Measurements from ENCODE around the gene RNF41. TPM values are rescaled to one million over a fixed set of nuclear protein-coding genes. Genes with fewer than 3 reads are reported as not detected.

Gene RNF41
- polyA plus RNA-seq, 1 of the 3 experiments (the other 2 are of a cell fraction) = 127 TPM

GRCh38 chr12:56154818-56155217 is 66.9 kb downstream of the RNF41 start:
- Histone ChIP-seq H3K9me3 (no peaks in the 10 kb centered on the region), H3K27ac (ENCODE audit: low read depth in 2 of 2, low read length in 1 of 2) (no peak overlapping the region), H4K20me1 (ENCODE audit: insufficient read depth) (peaks cover 6% of the 10 kb centered on the region), H3K9ac (no peak overlapping the region), H2AFZ (ENCODE audit: low read depth) (no peak overlapping the region), H3F3A (replicated peaks; ENCODE audit: insufficient read depth) (peaks cover 30% of the 10 kb centered on the region), H3K79me2 (ENCODE audit: insufficient read depth) (peaks cover 52% of the 10 kb centered on the region), H3K4me3 (ENCODE audit: low read depth in 2 of 2, low read length in 1 of 2) (no peak overlapping the region), H3K27me3 (ENCODE audit: insufficient read depth) (no peaks in the 10 kb centered on the region), H3K4me1 (ENCODE audit: control insufficient read depth in 1 of 2, insufficient read depth in 2 of 2, low read depth in 1 of 2, low read length in 1 of 2) (peaks cover 24 to 30% of the 10 kb centered on the region in 2 experiments), H3K4me2 (no peak overlapping the region), H3K36me3 (replicated peaks in 1 of 2; ENCODE audit: control insufficient read depth in 1 of 2, insufficient read depth in 2 of 2, low read length in 1 of 2) (peaks cover 10 to 16% of the 10 kb centered on the region in 2 experiments), H3K9me2 (no peaks in the 10 kb centered on the region)
- ChIA-PET POLR2A (no interaction called here), CTCF (interaction anchor here (1.4 to 2.4 kb wide), 3 partner anchors 26 to 35 kb away, joined by 6 to 14 read pairs (median 11); partner anchors contain the start of gene SMARCC2)
- no peak for TF ChIP-seq RCOR1 (IDR thresholded peaks at IDR 0.05; ENCODE audit: low read length)
- no peak for TF ChIP-seq MXI1 (IDR thresholded peaks at IDR 0.05; ENCODE audit: low read depth, low read length)
- no peak for TF ChIP-seq NFIC (IDR thresholded peaks at IDR 0.05; ENCODE audit: borderline replicate concordance)
- TF ChIP-seq FOXJ3 (CRISPR knock-in tag; IDR thresholded peaks at IDR 0.05) = no peak
- no peak for TF ChIP-seq FOSL2 (IDR thresholded peaks at IDR 0.05; ENCODE audit: borderline replicate concordance, low read depth)
- no peak for TF ChIP-seq TEAD4 (IDR thresholded peaks at IDR 0.05; ENCODE audit: borderline replicate concordance, insufficient read depth)
- no peak for TF ChIP-seq RFX5 (IDR thresholded peaks at IDR 0.05; ENCODE audit: low read length)
- TF ChIP-seq TAF1 (IDR thresholded peaks at IDR 0.05; ENCODE audit: borderline replicate concordance, low read depth, low read length) = no peak
- no peak for TF ChIP-seq IRF3 (IDR thresholded peaks at IDR 0.05; ENCODE audit: low read depth, low read length)
- no peak for TF ChIP-seq CHD2 (IDR thresholded peaks at IDR 0.05; ENCODE audit: low read length, partially characterized antibody)
- TF ChIP-seq, protein P1, sequence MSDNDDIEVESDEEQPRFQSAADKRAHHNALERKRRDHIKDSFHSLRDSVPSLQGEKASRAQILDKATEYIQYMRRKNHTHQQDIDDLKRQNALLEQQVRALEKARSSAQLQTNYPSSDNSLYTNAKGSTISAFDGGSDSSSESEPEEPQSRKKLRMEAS (IDR thresholded peaks at IDR 0.05; ENCODE audit: low read depth) = no peak
- 94% methylated on average over 5 of the region's 5 CpGs for WGBS (ENCODE audit: low lambda C conversion rate)
- DNase-seq = no peak

GRCh38 chr12:56154246-56154771 is 67.4 kb downstream of the RNF41 start:
- Histone ChIP-seq H3K4me3 (ENCODE audit: low read depth in 2 of 2, low read length in 1 of 2) (no peak overlapping the region), H3K9me3 (no peaks in the 10 kb centered on the region), H3K4me1 (ENCODE audit: control insufficient read depth in 1 of 2, insufficient read depth in 2 of 2, low read depth in 1 of 2, low read length in 1 of 2) (peaks cover 23 to 25% of the 10 kb centered on the region in 2 experiments; a peak in 3 of 4 replicates), H3K9ac (no peak overlapping the region), H3K36me3 (replicated peaks in 1 of 2; ENCODE audit: control insufficient read depth in 1 of 2, insufficient read depth in 2 of 2, low read length in 1 of 2) (peaks cover 6 to 11% of the 10 kb centered on the region in 2 experiments), H3K27me3 (ENCODE audit: insufficient read depth) (no peaks in the 10 kb centered on the region), H3F3A (replicated peaks; ENCODE audit: insufficient read depth) (peaks cover 27% of the 10 kb centered on the region), H3K79me2 (ENCODE audit: insufficient read depth) (peaks cover 47% of the 10 kb centered on the region), H3K9me2 (no peaks in the 10 kb centered on the region), H4K20me1 (ENCODE audit: insufficient read depth) (peaks cover 1% of the 10 kb centered on the region), H3K27ac (ENCODE audit: low read depth in 2 of 2, low read length in 1 of 2) (peak overlapping the region in 1 of 2 experiments; percentile 17; a peak in 1 of 4 replicates), H2AFZ (ENCODE audit: low read depth) (no peak overlapping the region), H3K4me2 (peak overlapping the region; percentile 95; the same call in 1 of the 2 replicates)
- ChIA-PET CTCF (interaction anchor here (1.4 to 2.4 kb wide), 3 partner anchors 25 to 35 kb away, joined by 6 to 14 read pairs (median 11); partner anchors contain the start of gene SMARCC2), POLR2A (no interaction called here)
- DNase-seq = no peak
- WGBS (ENCODE audit: low lambda C conversion rate) = 100% methylated on average over 1 of the region's 1 CpG
- no peak for TF ChIP-seq RXRA (IDR thresholded peaks at IDR 0.05; ENCODE audit: borderline replicate concordance, low read depth)
- TF ChIP-seq NRF1 (IDR thresholded peaks at IDR 0.05; ENCODE audit: low read depth, low read length) = no peak
- TF ChIP-seq, protein P2, sequence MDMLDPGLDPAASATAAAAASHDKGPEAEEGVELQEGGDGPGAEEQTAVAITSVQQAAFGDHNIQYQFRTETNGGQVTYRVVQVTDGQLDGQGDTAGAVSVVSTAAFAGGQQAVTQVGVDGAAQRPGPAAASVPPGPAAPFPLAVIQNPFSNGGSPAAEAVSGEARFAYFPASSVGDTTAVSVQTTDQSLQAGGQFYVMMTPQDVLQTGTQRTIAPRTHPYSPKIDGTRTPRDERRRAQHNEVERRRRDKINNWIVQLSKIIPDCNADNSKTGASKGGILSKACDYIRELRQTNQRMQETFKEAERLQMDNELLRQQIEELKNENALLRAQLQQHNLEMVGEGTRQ (IDR thresholded peaks at IDR 0.05; ENCODE audit: borderline replicate concordance, low read depth, low read length) = no peak
- TF ChIP-seq GATA2 (CRISPR knock-in tag; IDR thresholded peaks at IDR 0.05) = no peak
- no peak for TF ChIP-seq RCOR1 (IDR thresholded peaks at IDR 0.05; ENCODE audit: low read length)
- TF ChIP-seq EZH2phosphoT487 (IDR thresholded peaks at IDR 0.05; ENCODE audit: borderline replicate concordance, low read depth) = no peak
- no peak for TF ChIP-seq YY1 (IDR thresholded peaks at IDR 0.05; ENCODE audit: low read depth)
- TF ChIP-seq, protein P3, sequence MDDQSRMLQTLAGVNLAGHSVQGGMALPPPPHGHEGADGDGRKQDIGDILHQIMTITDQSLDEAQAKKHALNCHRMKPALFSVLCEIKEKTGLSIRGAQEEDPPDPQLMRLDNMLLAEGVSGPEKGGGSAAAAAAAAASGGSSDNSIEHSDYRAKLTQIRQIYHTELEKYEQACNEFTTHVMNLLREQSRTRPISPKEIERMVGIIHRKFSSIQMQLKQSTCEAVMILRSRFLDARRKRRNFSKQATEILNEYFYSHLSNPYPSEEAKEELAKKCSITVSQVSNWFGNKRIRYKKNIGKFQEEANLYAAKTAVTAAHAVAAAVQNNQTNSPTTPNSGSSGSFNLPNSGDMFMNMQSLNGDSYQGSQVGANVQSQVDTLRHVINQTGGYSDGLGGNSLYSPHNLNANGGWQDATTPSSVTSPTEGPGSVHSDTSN (IDR thresholded peaks at IDR 0.05) = no peak
- no peak for TF ChIP-seq REST (IDR thresholded peaks at IDR 0.05; ENCODE audit: low read depth, low read length)
- TF ChIP-seq RAD21 (IDR thresholded peaks at IDR 0.05; ENCODE audit: low read length) = no peak
- no peak for TF ChIP-seq NFIC (IDR thresholded peaks at IDR 0.05; ENCODE audit: borderline replicate concordance)
- TF ChIP-seq, protein P1 (IDR thresholded peaks at IDR 0.05; ENCODE audit: low read depth) = no peak
